MCF 10A (cell line): ENCODE results near the gene PRKAR2B. TPM values are rescaled to one million over a fixed set of nuclear protein-coding genes. Genes with fewer than 3 reads are reported as not detected.
"Not testable (repeated sequence)": the region's sequence is repeated elsewhere in the genome, so short reads cannot be mapped to it uniquely, and the experiment has no call there.

Experiments used
- BruUV-seq: library from RNA; stranded (reverse); fragments of 400-500 nt; replicated peaks from 2 replicates; lab custom pipeline; 2021; lab: Mats Ljungman, UMichigan
- CTCF ChIA-PET: fragments of 300-600 bp; sonication (Branson Sonifier 250); formaldehyde crosslinking; extraction: SDS; loops from one replicate; lab custom pipeline; 2021; ENCODE audit warnings: antibody characterized with exemption, inconsistent platforms; lab: Yijun Ruan, JAX
- POLR2A ChIA-PET: fragments of 300-600, 350-650 bp; sonication (Branson Sonifier 250); formaldehyde crosslinking; extraction: SDS; loops from one replicate; lab custom pipeline; 2020; ENCODE audit warnings: antibody characterized with exemption, inconsistent platforms; lab: Yijun Ruan, JAX
- DNase-seq: peaks from one replicate; pipeline ENCODE4 v3.0.0-alpha.2; 2018; ENCODE audit not compliant: unreplicated experiment
- H3K27ac Mint-ChIP-seq: one replicate; pipeline ENCODE4 v1.8.0; 2022; ENCODE audit warnings: mild to moderate bottlenecking, low read depth, mixed read lengths; ENCODE audit not compliant: unreplicated experiment
- H3K27me3 Mint-ChIP-seq: one replicate; pipeline ENCODE4 v1.8.0; 2022; ENCODE audit warnings: mixed read lengths; ENCODE audit not compliant: insufficient read depth, unreplicated experiment
- H3K36me3 Mint-ChIP-seq: one replicate; pipeline ENCODE4 v1.8.0; 2022; ENCODE audit warnings: mild to moderate bottlenecking, moderate library complexity, mixed read lengths; ENCODE audit not compliant: insufficient read depth, unreplicated experiment
- H3K4me1 Mint-ChIP-seq: one replicate; pipeline ENCODE4 v1.8.0; 2022; ENCODE audit warnings: mixed read lengths; ENCODE audit not compliant: insufficient read depth, unreplicated experiment
- H3K4me3 Mint-ChIP-seq: one replicate; pipeline ENCODE4 v1.8.0; 2022; ENCODE audit warnings: mild to moderate bottlenecking, moderate library complexity, mixed read lengths; ENCODE audit not compliant: unreplicated experiment
- H3K9me3 Mint-ChIP-seq: one replicate; pipeline ENCODE4 v1.8.0; 2022; ENCODE audit warnings: mixed read lengths; ENCODE audit not compliant: unreplicated experiment
- CTCF ChIP-seq: fragments of 200-600 bp; IDR thresholded peaks from one replicate; pipeline ENCODE4 v1.8.0; 2022; ENCODE audit warnings: antibody characterized with exemption, mild to moderate bottlenecking; ENCODE audit not compliant: unreplicated experiment
- intact Hi-C: fragments of 100-400 bp; cut with micrococcal nuclease; formaldehyde crosslinking; loops from 2 replicates; pipeline ENCODE4 v1.14.1; 2022
- total RNA-seq: library from RNA; stranded (reverse); gene quantifications from 2 replicates; pipeline ENCODE4 v1.2.3, GENCODE V29; 2022

PRKAR2B gene
- total RNA-seq, 1 experiment from 2014 or later, result not detected

GRCh38 chr7:107089627-107090026 lies 45.1 kb downstream of the PRKAR2B start:
- Mint-ChIP-seq H3K27ac (no peak overlapping the region), H3K4me1 (no peaks in the 10 kb centered on the region), H3K27me3 (peaks cover 43% of the 10 kb centered on the region), H3K4me3 (no peak overlapping the region), H3K36me3 (no peaks in the 10 kb centered on the region), H3K9me3 (no peaks in the 10 kb centered on the region)
- TF ChIP-seq CTCF, result no peak
- POLR2A ChIA-PET, result no interaction called here
- no TSS peak for BruUV-seq
- intact Hi-C loops, result no loop called here
- CTCF ChIA-PET, result interaction anchor here (0.6 kb wide), 1 partner anchor 94 kb away, joined by 3 read pairs; no protein-coding TSS in a partner anchor
- no peak for DNase-seq

- BruUV-seq, result no TSS peak
- peaks cover 41% of the 10 kb centered on the region for H3K27me3 Mint-ChIP-seq
- H3K36me3 Mint-ChIP-seq, result no peaks in the 10 kb centered on the region
- no peak overlapping the region for H3K4me3 Mint-ChIP-seq
- intact Hi-C loops, result no loop called here
- DNase-seq, result no peak
- H3K27ac Mint-ChIP-seq, result no peak overlapping the region
- H3K4me1 Mint-ChIP-seq, result no peaks in the 10 kb centered on the region
- CTCF ChIA-PET, result interaction anchor here (0.6 to 1.0 kb wide), 2 partner anchors 11 to 1022 kb away, joined by 3 read pairs; no protein-coding TSS in a partner anchor
- no peak for TF ChIP-seq CTCF
- POLR2A ChIA-PET, result no interaction called here
- H3K9me3 Mint-ChIP-seq, result no peaks in the 10 kb centered on the region
Observed at GRCh38 chr7:107090457-107090856, 46.0 kb downstream of the PRKAR2B start.

DNA sequence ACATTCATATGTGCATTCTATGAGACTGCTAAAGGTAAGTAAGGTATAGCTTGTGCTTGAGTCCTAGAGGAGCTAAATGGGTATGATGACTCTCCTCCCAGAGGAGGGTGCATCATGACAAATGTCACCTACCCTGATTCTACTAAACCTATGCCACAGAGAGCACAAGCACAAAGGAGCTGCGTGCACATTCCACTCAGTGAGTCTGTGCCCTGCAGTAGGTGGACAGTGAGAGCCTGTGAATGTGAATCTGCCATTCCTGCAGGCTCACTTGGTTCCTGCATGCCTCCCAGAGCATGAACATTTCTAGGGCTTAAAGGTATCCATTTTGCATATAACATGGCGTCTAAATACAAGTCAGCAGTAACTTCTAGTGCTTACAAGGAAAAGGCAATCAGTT lies 46.8 kb downstream of the PRKAR2B start:
- Mint-ChIP-seq H3K36me3 (no peaks in the 10 kb centered on the region), H3K27ac (no peak overlapping the region), H3K27me3 (peaks cover 48% of the 10 kb centered on the region), H3K4me1 (no peaks in the 10 kb centered on the region), H3K4me3 (no peak overlapping the region), H3K9me3 (no peaks in the 10 kb centered on the region)
- BruUV-seq, result no TSS peak
- intact Hi-C loops, result no loop called here
- POLR2A ChIA-PET, result interaction anchor here (0.5 kb wide), 1 partner anchor 33 kb away, joined by 3 read pairs; no protein-coding TSS in a partner anchor
- DNase-seq, result no peak
- CTCF ChIA-PET, result interaction anchor here (0.6 kb wide), 1 partner anchor 81 kb away, joined by 6 read pairs; no protein-coding TSS in a partner anchor
- TF ChIP-seq CTCF, result no peak

GRCh38 chr7:107093671-107094070 lies 49.2 kb downstream of the PRKAR2B start:
- CTCF ChIA-PET, H3K27ac Mint-ChIP-seq, intact Hi-C loops, H3K4me3 Mint-ChIP-seq, POLR2A ChIA-PET, H3K4me1 Mint-ChIP-seq, H3K9me3 Mint-ChIP-seq, H3K36me3 Mint-ChIP-seq, BruUV-seq, DNase-seq: not testable (repeated sequence)
- peaks cover 55% of the 10 kb centered on the region for H3K27me3 Mint-ChIP-seq

DNA sequence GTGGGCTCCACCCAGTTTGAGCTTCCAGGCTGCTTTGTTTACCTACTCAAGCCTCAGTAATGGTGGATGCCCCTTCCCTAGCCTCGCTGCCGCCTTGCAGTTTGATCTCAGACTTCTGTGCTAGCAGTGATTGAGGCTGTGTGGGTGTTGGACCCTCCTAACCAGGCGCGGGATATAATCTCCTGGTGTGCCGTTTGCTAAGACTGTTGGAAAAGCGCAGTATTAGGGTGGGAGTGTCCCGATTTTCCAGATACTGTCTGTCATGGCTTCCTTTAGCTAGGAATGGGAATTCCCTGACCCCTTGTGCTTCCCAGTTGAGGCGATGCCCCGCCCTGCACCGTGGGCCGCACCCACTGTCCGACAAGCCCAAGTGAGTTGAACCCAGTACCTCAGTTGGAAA lies 54.6 kb downstream of the PRKAR2B start:
- H3K27me3 Mint-ChIP-seq, result peaks cover 38% of the 10 kb centered on the region
- BruUV-seq, intact Hi-C loops, H3K36me3 Mint-ChIP-seq, H3K9me3 Mint-ChIP-seq, H3K27ac Mint-ChIP-seq, H3K4me1 Mint-ChIP-seq, POLR2A ChIA-PET, H3K4me3 Mint-ChIP-seq, DNase-seq: not testable (repeated sequence)
- CTCF ChIA-PET, result interaction anchor here (0.7 to 1.1 kb wide), 2 partner anchors 11 to 173 kb away, joined by 3 read pairs; no protein-coding TSS in a partner anchor
